ENCODE data around the gene CPLANE2.

CPLANE2 gene

DNA sequence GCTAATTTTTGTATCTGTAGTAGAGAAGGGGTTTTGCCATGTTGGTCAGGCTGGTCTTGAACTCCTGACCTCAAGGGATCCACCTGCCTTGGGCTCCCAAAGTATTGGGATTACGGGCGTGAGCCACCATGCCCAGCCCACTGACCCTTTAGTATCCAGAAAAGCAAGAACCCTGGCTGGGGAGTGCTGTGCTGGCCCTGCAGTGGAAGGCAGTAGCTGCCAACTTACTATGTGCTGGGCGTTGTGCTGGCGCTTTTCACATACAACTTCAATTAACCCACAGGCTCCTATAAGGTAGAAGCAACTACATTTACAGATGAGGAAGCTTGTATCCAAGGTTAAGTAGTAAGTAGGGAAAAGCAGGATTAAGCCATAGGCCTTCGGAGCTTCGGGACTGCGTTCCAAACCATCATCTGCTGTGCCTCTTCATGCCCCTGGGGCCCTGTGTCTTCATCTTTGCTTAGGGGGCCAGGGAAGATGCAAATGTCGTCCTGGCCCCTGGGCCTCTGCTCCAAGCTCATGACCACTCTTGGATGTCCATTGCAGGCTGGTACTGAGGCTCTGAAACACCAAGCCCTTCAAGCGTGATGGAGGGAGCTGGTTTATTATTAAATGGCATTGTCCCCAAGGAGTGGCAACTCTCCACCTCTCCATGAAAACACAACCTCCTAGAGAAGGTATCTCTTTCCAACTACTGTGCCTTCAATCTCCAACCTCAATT is 8.7 kb upstream of the CPLANE2 start:
- no peak for DNase-seq (ENCODE audit: low read depth)
- no peak for TF ChIP-seq CTCF (conservative IDR thresholded peaks at IDR 0.05; ENCODE audit: control insufficient read depth, insufficient read depth, low read depth, low read length)
- H3K4me3 ChIP-seq (ENCODE audit: control insufficient read depth, low read depth, low read length), result no peak overlapping the region

DNA sequence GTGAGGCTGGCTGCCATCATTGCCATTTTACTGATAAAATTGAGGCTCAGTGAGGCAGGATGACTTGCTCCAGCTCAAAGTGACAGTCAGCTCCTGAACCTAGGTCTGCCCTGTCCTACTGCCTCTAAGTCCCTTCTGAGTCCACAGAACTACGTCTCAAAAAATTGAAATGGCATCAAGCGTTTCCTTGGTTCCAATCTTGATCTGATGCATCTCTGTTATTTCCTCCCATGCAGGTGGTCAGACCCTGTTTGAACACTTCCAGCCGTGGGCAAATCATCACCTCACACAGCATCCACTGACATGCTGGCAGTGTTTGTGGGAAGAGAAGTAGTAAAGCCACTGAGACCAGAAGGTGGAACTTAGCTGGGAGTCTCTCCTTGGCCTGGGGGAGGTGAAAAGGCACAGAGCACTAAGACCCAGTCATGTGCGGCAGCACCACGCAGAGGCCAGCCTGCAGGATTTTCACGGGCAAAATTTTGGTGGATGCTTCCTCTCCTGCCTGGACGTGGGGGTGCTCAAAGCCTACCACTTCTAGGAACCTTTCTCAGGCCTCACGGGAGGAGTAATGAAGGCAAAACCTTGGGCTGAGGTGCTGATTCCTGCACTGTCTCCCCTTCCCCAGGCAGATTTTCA is 7.8 kb upstream of the CPLANE2 start:
- no peak for TF ChIP-seq CTCF (conservative IDR thresholded peaks at IDR 0.05; ENCODE audit: control insufficient read depth, insufficient read depth, low read depth, low read length)
- H3K4me3 ChIP-seq (ENCODE audit: control insufficient read depth, low read depth, low read length), result no peak overlapping the region
- DNase-seq (ENCODE audit: low read depth), result no peak

DNA sequence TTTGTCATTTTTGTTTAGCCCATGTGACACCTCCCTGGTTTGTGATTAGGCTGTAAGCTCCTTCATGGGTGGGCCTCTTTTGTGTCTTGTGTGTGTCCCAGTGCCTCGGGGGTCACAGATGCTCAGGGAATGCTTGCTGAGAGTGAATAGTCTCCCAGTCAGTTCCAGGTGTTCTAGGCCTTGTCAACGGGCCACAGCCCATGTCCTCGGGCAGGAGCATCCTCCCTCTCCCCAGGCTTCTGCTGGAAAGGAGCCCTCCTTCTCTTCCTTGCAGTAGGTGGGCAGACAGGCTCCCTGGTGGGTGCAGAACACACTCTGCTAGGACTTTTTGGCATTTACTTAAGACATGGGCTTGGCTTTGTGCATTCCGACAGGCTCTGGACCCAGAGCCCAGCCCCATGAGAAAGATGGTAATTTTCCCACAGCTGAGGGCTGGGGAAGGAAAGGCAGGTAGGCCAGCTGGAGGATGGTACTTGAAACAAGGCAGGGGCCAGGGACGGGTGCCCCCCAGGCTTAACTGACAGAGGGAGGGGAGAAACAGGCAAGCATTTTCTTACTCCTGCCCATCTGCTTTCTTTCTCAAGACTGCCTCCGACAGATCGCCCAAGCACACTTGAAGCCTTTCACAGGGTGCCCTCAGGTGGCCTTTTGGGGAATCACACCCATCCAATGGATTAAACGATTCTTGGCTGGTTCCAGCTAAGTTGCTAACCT is 7.1 kb upstream of the CPLANE2 start:
- peak; percentile 92 for TF ChIP-seq CTCF (conservative IDR thresholded peaks at IDR 0.05; ENCODE audit: control insufficient read depth, insufficient read depth, low read depth, low read length)
- H3K4me3 ChIP-seq (ENCODE audit: control insufficient read depth, low read depth, low read length), result no peak overlapping the region
- peak; percentile 85 for DNase-seq (ENCODE audit: low read depth)

GRCh38 chr1:16243215-16243610 is 6.2 kb upstream of the CPLANE2 start:
- no peak for TF ChIP-seq CTCF (conservative IDR thresholded peaks at IDR 0.05; ENCODE audit: control insufficient read depth, insufficient read depth, low read depth, low read length)
- no peak for DNase-seq (ENCODE audit: low read depth)
- no peak overlapping the region for H3K4me3 ChIP-seq (ENCODE audit: control insufficient read depth, low read depth, low read length)

DNA sequence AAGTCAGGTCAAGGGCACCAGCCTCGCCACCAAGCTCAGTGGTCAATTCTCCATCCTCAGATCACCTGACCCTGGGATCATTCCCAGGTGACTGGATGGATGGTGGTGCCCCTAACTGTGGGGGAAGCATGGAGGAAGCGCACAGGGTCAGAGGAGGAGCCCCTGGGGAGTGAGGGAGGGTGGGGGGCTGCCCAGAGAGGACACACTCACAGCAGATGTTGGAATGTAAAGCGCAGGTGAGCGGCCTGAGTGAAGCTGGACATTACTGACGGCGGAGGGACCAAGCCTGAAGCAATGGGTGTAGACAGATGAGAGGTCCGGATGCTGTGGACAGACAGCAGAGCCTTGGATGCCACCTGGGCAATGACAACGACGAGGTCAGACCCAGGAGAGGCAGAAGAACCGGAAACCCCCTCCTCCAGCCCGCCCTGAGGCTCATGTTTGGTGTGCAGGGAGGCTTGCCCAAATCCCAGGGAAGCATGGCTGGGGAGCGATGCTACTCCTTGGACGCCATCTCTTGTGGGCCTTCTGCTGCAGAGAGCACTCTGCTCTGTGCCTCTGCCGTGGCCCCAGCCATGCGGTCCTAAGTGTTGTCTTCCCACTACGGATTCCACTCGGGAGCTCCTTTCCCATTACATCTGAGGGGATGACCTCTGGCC is 5.7 kb upstream of the CPLANE2 start:
- TF ChIP-seq CTCF (conservative IDR thresholded peaks at IDR 0.05; ENCODE audit: control insufficient read depth, insufficient read depth, low read depth, low read length), result no peak
- H3K4me3 ChIP-seq (ENCODE audit: control insufficient read depth, low read depth, low read length), result no peak overlapping the region
- DNase-seq (ENCODE audit: low read depth), result no peak

DNA sequence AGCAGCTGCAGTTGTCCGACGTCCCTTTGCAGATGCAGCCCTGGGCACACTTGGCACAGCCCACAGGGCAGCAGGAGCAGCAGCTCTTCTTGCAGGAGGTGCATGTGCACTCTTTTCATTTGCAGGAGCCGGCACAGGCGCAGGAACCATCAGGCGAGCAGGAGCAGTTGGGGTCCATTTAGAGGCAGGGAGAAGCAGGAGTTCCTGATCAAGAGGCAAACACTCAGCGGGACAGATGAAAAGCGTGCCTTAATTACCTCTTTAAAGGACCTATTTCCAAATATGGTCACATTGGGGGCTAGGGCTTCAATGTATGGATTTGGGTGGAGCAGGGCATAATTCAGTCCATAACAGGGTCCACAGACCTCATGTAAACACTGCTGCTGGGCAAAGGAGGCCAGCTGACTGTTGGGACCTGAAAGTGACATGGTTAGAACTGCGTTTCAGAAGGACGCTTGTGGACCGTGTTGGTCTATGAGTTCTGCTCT is 4.3 kb upstream of the CPLANE2 start:
- no peak overlapping the region for H3K4me3 ChIP-seq (ENCODE audit: control insufficient read depth, low read depth, low read length)
- TF ChIP-seq CTCF (conservative IDR thresholded peaks at IDR 0.05; ENCODE audit: control insufficient read depth, insufficient read depth, low read depth, low read length), result no peak
- no peak for DNase-seq (ENCODE audit: low read depth)
